GM12878 (cell line): ENCODE data around the gene CDK5RAP1. TPM values are rescaled to one million over a fixed set of nuclear protein-coding genes. Genes with fewer than 3 reads are reported as not detected.
A peak's percentile ranks its signal among the peaks of the same experiment; 100 is the strongest.

Experiments
- ATAC-seq: fragments of 200-7000 bp; cut with Tn5 transposase; 3 replicates; pipeline ENCODE4 v1.9.1; 2020; ENCODE audit warnings: mild to moderate bottlenecking, moderate library complexity
- BruUV-seq: library from RNA; stranded (reverse); fragments of 400-500 nt; replicated peaks from 2 replicates; lab custom pipeline; 2021; lab: Mats Ljungman, UMichigan
- CTCF ChIA-PET: fragments of 300-600 bp; sonication (Branson Sonifier 250); formaldehyde crosslinking; extraction: SDS; loops from one replicate; lab custom pipeline; 2021; ENCODE audit warnings: inconsistent platforms; lab: Yijun Ruan, JAX
- POLR2A ChIA-PET: fragments of 350-600 bp; formaldehyde crosslinking; extraction: SDS; loops from one replicate; lab custom pipeline; 2021; ENCODE audit warnings: inconsistent platforms; lab: Charles Lee
- RAD21 ChIA-PET: fragments of 300-600 bp; sonication (Branson Sonifier 250); formaldehyde crosslinking; loops from one replicate; lab custom pipeline; 2023; ENCODE audit warnings: antibody characterized with exemption; ENCODE audit not compliant: unreplicated experiment; lab: Charles Lee
- SMC1A ChIA-PET: fragments of 300-600 bp; sonication (Branson Sonifier 250); formaldehyde crosslinking; loops from one replicate; lab custom pipeline; 2023; ENCODE audit not compliant: unreplicated experiment, uncharacterized antibody; lab: Charles Lee
- DNase-seq: peaks from one replicate; pipeline ENCODE4 v3.0.0-alpha.2; 2011; ENCODE audit warnings: low read depth, low spot score
- FAIRE-seq: peaks from 3 replicates; lab custom pipeline; 2011; peaks lifted over from hg19 to GRCh38; lab: Jason Lieb, UNC
- H2AFZ ChIP-seq: 2 replicates; pipeline ENCODE4 v1.6.0; 2011; ENCODE audit warnings: low read depth, low read length, control low read depth; ENCODE audit not compliant: control insufficient read depth
- H3K27ac ChIP-seq: 2 replicates; pipeline ENCODE4 v1.5.1; 2011; ENCODE audit warnings: control low read depth; ENCODE audit not compliant: control insufficient read depth, insufficient read depth
- H3K27me3 ChIP-seq, 2 experiments: replicated peaks in 1 of 2; 2 replicates each; pipeline versions ENCODE4 v1.6.0 to v1.6.1; 2011; ENCODE audit warnings: low read length in 1 of 2; ENCODE audit not compliant: control insufficient read depth in 2 of 2, insufficient read depth in 2 of 2
- H3K36me3 ChIP-seq, 2 experiments: 2 replicates each; pipeline ENCODE4 v1.5.1; 2011; ENCODE audit warnings: low read length in 1 of 2; ENCODE audit not compliant: control insufficient read depth in 2 of 2, insufficient read depth in 2 of 2
- H3K4me1 ChIP-seq: 2 replicates; pipeline ENCODE4 v1.6.1; 2011; ENCODE audit warnings: mild to moderate bottlenecking, low read length, moderate library complexity, mixed read lengths; ENCODE audit not compliant: control insufficient read depth, insufficient read depth
- H3K4me2 ChIP-seq: 2 replicates; pipeline ENCODE4 v1.6.0; 2011; ENCODE audit warnings: control low read depth; ENCODE audit not compliant: control insufficient read depth, insufficient read depth
- H3K4me3 ChIP-seq: fragments of 200-600 bp; sonication (generic); 2 replicates; pipeline ENCODE4 v1.5.1; 2016
- H3K79me2 ChIP-seq: 2 replicates; pipeline ENCODE4 v1.6.0; 2011; ENCODE audit warnings: low read length; ENCODE audit not compliant: control insufficient read depth, insufficient read depth
- H3K9ac ChIP-seq: 2 replicates; pipeline ENCODE4 v1.8.0; 2011; ENCODE audit warnings: low read length, control low read depth, mixed read lengths; ENCODE audit not compliant: control insufficient read depth, insufficient read depth
- H3K9me3 ChIP-seq: replicated peaks from 3 replicates; pipeline ENCODE4 v1.5.1; 2011; ENCODE audit warnings: mild to moderate bottlenecking, low read length; ENCODE audit not compliant: control insufficient read depth, insufficient read depth
- H4K20me1 ChIP-seq: 2 replicates; pipeline ENCODE4 v1.6.0; 2011; ENCODE audit not compliant: control insufficient read depth, insufficient read depth
- CTCF ChIP-seq, 3 experiments: IDR thresholded peaks in 2 of 3; conservative IDR thresholded peaks in 1 of 3; 2 replicates each; pipeline ENCODE4 v1.5.1; 2011; ENCODE audit warnings: low read depth in 3 of 3, low read length in 3 of 3, mild to moderate bottlenecking in 3 of 3, control low read depth in 2 of 3, moderate library complexity in 2 of 3, inconsistent platforms in 1 of 3, mixed read lengths in 1 of 3; ENCODE audit not compliant: control insufficient read depth in 2 of 3, insufficient read depth in 1 of 3; ENCODE audit errors: extremely low read depth in 1 of 3
- EZH2 ChIP-seq: IDR thresholded peaks from 2 replicates; pipeline ENCODE4 v1.6.1; 2012; ENCODE audit warnings: low read depth, mild to moderate bottlenecking, control low read depth, inconsistent platforms, low read length, borderline replicate concordance; ENCODE audit not compliant: control insufficient read depth
- GATAD2B ChIP-seq: fragments of 450-650 bp; conservative IDR thresholded peaks from 2 replicates; pipeline ENCODE4 v1.6.1; 2017; ENCODE audit warnings: low read depth, mild to moderate bottlenecking, moderate library complexity
- MTA3 ChIP-seq: IDR thresholded peaks from 2 replicates; pipeline ENCODE4 v1.6.1; 2012; ENCODE audit warnings: low read length, inconsistent platforms, borderline replicate concordance
- RAD21 ChIP-seq: IDR thresholded peaks from 2 replicates; pipeline ENCODE4 v1.6.1; 2011; ENCODE audit warnings: mild to moderate bottlenecking, low read depth, low read length, moderate library complexity; ENCODE audit not compliant: insufficient read depth
- SMARCA5 ChIP-seq: fragments of 450-650 bp; IDR thresholded peaks from 2 replicates; pipeline ENCODE4 v1.6.1; 2017; ENCODE audit warnings: mild to moderate bottlenecking
- SREBF1 ChIP-seq: IDR thresholded peaks from 2 replicates; pipeline ENCODE4 v1.6.1; 2012; ENCODE audit warnings: mild to moderate bottlenecking, low read length
- ZNF207 ChIP-seq: fragments of 450-650 bp; IDR thresholded peaks from 2 replicates; pipeline ENCODE4 v1.6.1; 2014; ENCODE audit warnings: antibody characterized with exemption, mild to moderate bottlenecking, borderline replicate concordance
- ZNF217 ChIP-seq: fragments of 450-650 bp; IDR thresholded peaks from 2 replicates; pipeline ENCODE4 v1.6.1; 2017; ENCODE audit warnings: antibody characterized with exemption, mild to moderate bottlenecking
- ZNF24 ChIP-seq: fragments of 450-650 bp; IDR thresholded peaks from 2 replicates; pipeline ENCODE4 v1.6.1; 2017; ENCODE audit warnings: antibody characterized with exemption, mild to moderate bottlenecking
- ZZZ3 ChIP-seq: IDR thresholded peaks from 2 replicates; pipeline ENCODE4 v1.6.1; 2011; ENCODE audit warnings: low read depth; ENCODE audit not compliant: control insufficient read depth, insufficient read length
- WGBS: methylation state at CpG from one replicate; pipeline ENCODE4 v1.1.6; 2016; ENCODE audit warnings: low lambda C conversion rate; ENCODE audit not compliant: insufficient replicate concordance, insufficient coverage; ENCODE audit errors: missing lambda C conversion rate; 5-methylcytosine and 5-hydroxymethylcytosine counted together
- in situ Hi-C: fragments of 300-500 bp; cut with MboI; formaldehyde crosslinking; loops from 9 replicates; pipeline ENCODE4 v1.14.3; 2018; ENCODE audit warnings: mixed read lengths
- intact Hi-C: fragments of 100-400 bp; cut with micrococcal nuclease; formaldehyde crosslinking; loops from one replicate; pipeline ENCODE4 v1.14.2; 2022; ENCODE audit not compliant: unreplicated experiment
- polyA plus RNA-seq, 11 experiments: library from polyadenylated mRNA; depleted of rRNA in 4 of 11; unstranded in 6 of 11; stranded (reverse) in 5 of 11; fragments of >200 nt; fragmentation: Nextera tagmentation in 4 of 11; fragmentation: Illumina TruSeq in 1 of 11; extraction: Ambion mirVana in 4 of 11; extraction: Trizol in 1 of 11; gene quantifications; 1 replicate in 1 of 11; 2 replicates in 10 of 11; pipeline versions ENCODE4 v1.2.1 to v1.2.3, GENCODE V29; 2011 to 2016; ENCODE audit warnings: inconsistent platforms in 2 of 11, missing spikeins in 2 of 11, low read depth in 1 of 11
- total RNA-seq, 4 experiments: library from RNA; depleted of rRNA in 3 of 4; stranded (reverse); fragments of >200 nt in 3 of 4; fragmentation: Illumina TruSeq in 1 of 4; extraction: Trizol in 1 of 4; gene quantifications; 2 replicates each; pipeline versions ENCODE4 v1.2.1 to v1.2.3, GENCODE V29; 2013 to 2021
- TF ChIP-seq, protein P1 (sequence below): IDR thresholded peaks from 2 replicates; pipeline ENCODE4 v1.6.1; 2012; ENCODE audit warnings: mild to moderate bottlenecking, low read depth, low read length

Gene CDK5RAP1
- total and polyA plus RNA-seq, 10 of the 15 experiments (the other 5 are each of a cell fraction or from before 2014, with no cell fraction given): 30.4 to 67.6 (median 38.8) TPM

DNA sequence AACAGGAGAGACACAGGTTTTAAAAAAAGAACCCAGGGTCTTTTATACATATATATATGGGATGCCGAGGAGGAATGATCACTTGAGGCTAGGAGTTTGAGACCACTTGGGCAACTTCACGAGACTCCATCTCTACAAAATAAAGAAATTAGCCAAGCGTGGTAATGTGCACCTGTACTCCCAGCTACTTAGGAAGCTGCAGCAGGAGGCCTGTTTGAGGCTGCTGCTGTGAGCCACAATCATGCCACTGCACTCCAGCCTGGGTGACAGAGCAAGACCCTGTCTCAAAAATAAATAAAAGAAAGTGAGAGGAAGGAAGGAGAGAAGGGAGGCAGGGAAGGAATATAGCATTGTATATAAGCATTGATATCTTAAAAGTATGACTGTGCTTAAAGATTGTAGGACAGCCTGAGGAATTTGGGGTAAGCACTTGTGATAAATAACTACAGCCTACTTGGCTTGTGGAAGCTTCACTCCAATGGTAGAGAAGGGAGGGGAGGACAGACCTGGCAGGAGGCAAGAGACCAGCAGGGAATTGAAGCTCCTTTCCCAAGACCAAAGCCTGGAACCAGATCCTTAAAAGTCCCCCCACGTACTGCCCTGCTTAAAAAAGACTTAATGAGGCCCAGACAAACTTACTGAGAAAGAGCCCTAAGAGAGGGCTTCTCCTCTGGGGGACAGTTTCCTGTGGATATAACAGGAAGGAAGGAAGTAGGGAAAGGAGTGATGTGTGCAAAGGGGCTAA lies 44.7 kb upstream of the CDK5RAP1 start (continued):
- TF ChIP-seq ZZZ3 (no peak), SMARCA5 (no peak)

- H3K27me3 ChIP-seq: no peaks in the 10 kb centered on the region; a peak in 1 of 4 replicates
- CTCF ChIA-PET: interaction anchor here (0.6 to 1.6 kb wide), 8 partner anchors 12 to 240 kb away, joined by 3 to 7 read pairs (median 4); partner anchors contain the start of gene ACTL10
- ATAC-seq: peak; percentile 19; the same call in 2 of the 3 replicates
- H3K4me1 ChIP-seq: peaks cover 19% of the 10 kb centered on the region
- no peak overlapping the region for H2AFZ ChIP-seq
- no peak for FAIRE-seq
- intact Hi-C loops: no loop called here
- no peaks in the 10 kb centered on the region for H3K79me2 ChIP-seq
- RAD21 ChIA-PET: interaction anchor here (0.6 to 1.3 kb wide), 3 partner anchors 27 to 287 kb away, joined by 3 to 4 read pairs (median 4); no protein-coding TSS in a partner anchor
- peak overlapping the region; percentile 77; the same call in 1 of the 2 replicates for H3K4me3 ChIP-seq
- TF ChIP-seq RAD21 (peak; percentile 31), ZNF207 (no peak), GATAD2B (no peak), EZH2 (no peak), SREBF1 (no peak), ZNF217 (no peak), CTCF (IDR thresholded peaks at IDR 0.05 in 2 of 3, conservative IDR thresholded peaks at IDR 0.05 in 1 of 3; ENCODE audit: control insufficient read depth in 2 of 3, extremely low read depth in 1 of 3, insufficient read depth in 1 of 3, low read depth in 3 of 3, low read length in 3 of 3) (peak; percentile 23 to 38 (median 30); a peak in 5 of 6 replicates), MTA3 (no peak), ZNF24 (no peak)
- TF ChIP-seq, protein P1, sequence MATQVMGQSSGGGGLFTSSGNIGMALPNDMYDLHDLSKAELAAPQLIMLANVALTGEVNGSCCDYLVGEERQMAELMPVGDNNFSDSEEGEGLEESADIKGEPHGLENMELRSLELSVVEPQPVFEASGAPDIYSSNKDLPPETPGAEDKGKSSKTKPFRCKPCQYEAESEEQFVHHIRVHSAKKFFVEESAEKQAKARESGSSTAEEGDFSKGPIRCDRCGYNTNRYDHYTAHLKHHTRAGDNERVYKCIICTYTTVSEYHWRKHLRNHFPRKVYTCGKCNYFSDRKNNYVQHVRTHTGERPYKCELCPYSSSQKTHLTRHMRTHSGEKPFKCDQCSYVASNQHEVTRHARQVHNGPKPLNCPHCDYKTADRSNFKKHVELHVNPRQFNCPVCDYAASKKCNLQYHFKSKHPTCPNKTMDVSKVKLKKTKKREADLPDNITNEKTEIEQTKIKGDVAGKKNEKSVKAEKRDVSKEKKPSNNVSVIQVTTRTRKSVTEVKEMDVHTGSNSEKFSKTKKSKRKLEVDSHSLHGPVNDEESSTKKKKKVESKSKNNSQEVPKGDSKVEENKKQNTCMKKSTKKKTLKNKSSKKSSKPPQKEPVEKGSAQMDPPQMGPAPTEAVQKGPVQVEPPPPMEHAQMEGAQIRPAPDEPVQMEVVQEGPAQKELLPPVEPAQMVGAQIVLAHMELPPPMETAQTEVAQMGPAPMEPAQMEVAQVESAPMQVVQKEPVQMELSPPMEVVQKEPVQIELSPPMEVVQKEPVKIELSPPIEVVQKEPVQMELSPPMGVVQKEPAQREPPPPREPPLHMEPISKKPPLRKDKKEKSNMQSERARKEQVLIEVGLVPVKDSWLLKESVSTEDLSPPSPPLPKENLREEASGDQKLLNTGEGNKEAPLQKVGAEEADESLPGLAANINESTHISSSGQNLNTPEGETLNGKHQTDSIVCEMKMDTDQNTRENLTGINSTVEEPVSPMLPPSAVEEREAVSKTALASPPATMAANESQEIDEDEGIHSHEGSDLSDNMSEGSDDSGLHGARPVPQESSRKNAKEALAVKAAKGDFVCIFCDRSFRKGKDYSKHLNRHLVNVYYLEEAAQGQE: no peak
- no peak overlapping the region for H3K9ac ChIP-seq
- no peaks in the 10 kb centered on the region for H3K36me3 ChIP-seq
- BruUV-seq: no TSS peak
- DNase-seq: no peak
- SMC1A ChIA-PET: interaction anchor here (0.6 to 1.2 kb wide), 2 partner anchors 43 to 49 kb away, joined by 4 read pairs; partner anchors contain the start of gene CDK5RAP1
- POLR2A ChIA-PET: interaction anchor here (0.6 to 0.7 kb wide), 2 partner anchors 235 to 1168 kb away, joined by 3 to 5 read pairs; no protein-coding TSS in a partner anchor
- in situ Hi-C loops: no loop called here
- H3K9me3 ChIP-seq: no peaks in the 10 kb centered on the region; the same call in 2 of the 3 replicates
- H4K20me1 ChIP-seq: no peaks in the 10 kb centered on the region
- H3K4me2 ChIP-seq: peak overlapping the region; percentile 98; the same call in 1 of the 2 replicates
- no peak overlapping the region for H3K27ac ChIP-seq
- WGBS: 50% methylated on average over 4 of the region's 4 CpGs
These were observed 43.7 kb upstream of the CDK5RAP1 start for GRCh38 chr20:33444797-33445560.
